Breast epithelium (tissue), 3 donors: ENCODE results near the gene SLC44A1.

Experiments used
- CTCF ChIP-seq, 3 donors: fragments of 450-650 bp; IDR thresholded peaks; one replicate each; pipeline ENCODE4 v1.5.1; 2016 to 2017; ENCODE audit warnings: antibody characterized with exemption in 3 of 3, mild to moderate bottlenecking in 3 of 3, moderate library complexity in 3 of 3
- POLR2AphosphoS5 ChIP-seq, 3 donors: sonication (generic); formaldehyde crosslinking; IDR thresholded peaks; one replicate each; pipeline ENCODE4 v1.6.1; 2017; ENCODE audit warnings: antibody characterized with exemption in 3 of 3

- TF ChIP-seq CTCF (IDR thresholded peaks at IDR 0.05) (no peak), POLR2AphosphoS5 (IDR thresholded peaks at IDR 0.05) (no peak)
These were observed 31.5 kb downstream of the SLC44A1 start for GRCh38 chr9:105275938-105276337.
